H1 (cell line): ENCODE results near the gene ABHD4. TPM values are rescaled to one million over a fixed set of nuclear protein-coding genes. Genes with fewer than 3 reads are reported as not detected.

Experiments used
- CTCF ChIA-PET: fragments of 300-600 bp; sonication (Branson Sonifier 250); formaldehyde crosslinking; loops from one replicate; lab custom pipeline; 2021; ENCODE audit not compliant: partially characterized antibody; lab: Charles Lee
- POLR2A ChIA-PET: fragments of 300-600 bp; sonication (Branson Sonifier 250); formaldehyde crosslinking; loops from one replicate; lab custom pipeline; 2021; ENCODE audit warnings: inconsistent platforms; ENCODE audit not compliant: partially characterized antibody; lab: Charles Lee
- DNase-seq, 2 experiments: peaks; one replicate each; pipeline versions ENCODE4 v3.0.0 to v3.0.0-alpha.2; 2010 to 2022; ENCODE audit warnings: low spot score in 2 of 2, low read depth in 1 of 2, mixed read lengths in 1 of 2
- FAIRE-seq: peaks from 2 replicates; lab custom pipeline; 2011; peaks lifted over from hg19 to GRCh38; lab: Jason Lieb, UNC
- H2AFZ ChIP-seq: 2 replicates; pipeline ENCODE4 v1.8.1; 2012; ENCODE audit warnings: low read length, inconsistent platforms
- H2AK5ac ChIP-seq: 2 replicates; pipeline ENCODE4 v1.6.1; 2013; ENCODE audit warnings: low read depth, low read length
- H2BK120ac ChIP-seq: replicated peaks from 2 replicates; pipeline ENCODE3; 2013; ENCODE audit warnings: low read depth, low read length, inconsistent platforms
- H2BK12ac ChIP-seq: 2 replicates; pipeline ENCODE4 v1.6.1; 2013; ENCODE audit warnings: low read depth, low read length
- H2BK15ac ChIP-seq: 2 replicates; pipeline ENCODE4 v1.6.1; 2013; ENCODE audit warnings: low read length
- H2BK20ac ChIP-seq: 2 replicates; pipeline ENCODE4 v1.6.1; 2013; ENCODE audit warnings: low read length
- H2BK5ac ChIP-seq: 2 replicates; pipeline ENCODE4 v1.6.1; 2013; ENCODE audit warnings: low read depth, low read length
- H3K14ac ChIP-seq: 2 replicates; pipeline ENCODE4 v1.6.1; 2013; ENCODE audit warnings: inconsistent platforms; ENCODE audit not compliant: insufficient read length
- H3K18ac ChIP-seq: 2 replicates; pipeline ENCODE4 v1.6.1; 2013; ENCODE audit warnings: low read length; ENCODE audit errors: extremely low read depth
- H3K23ac ChIP-seq: 2 replicates; pipeline ENCODE4 v1.6.1; 2013; ENCODE audit warnings: inconsistent platforms; ENCODE audit not compliant: insufficient read length
- H3K23me2 ChIP-seq: 2 replicates; pipeline ENCODE4 v1.6.1; 2013; ENCODE audit warnings: low read depth, low read length
- H3K27ac ChIP-seq: 2 replicates; pipeline ENCODE4 v1.6.1; 2011; ENCODE audit warnings: low read depth, low read length, inconsistent platforms
- H3K27me3 ChIP-seq, 4 experiments: replicated peaks in 1 of 4; 1 replicate in 1 of 4; 2 replicates in 3 of 4; pipeline versions ENCODE4 v1.6.1 to v1.8.1; 2011 to 2013; ENCODE audit warnings: low read length in 3 of 4, mild to moderate bottlenecking in 3 of 4, inconsistent platforms in 2 of 4, mixed read lengths in 2 of 4, moderate library complexity in 1 of 4; ENCODE audit not compliant: control insufficient read depth in 3 of 4, insufficient read depth in 3 of 4; ENCODE audit errors: extremely low read depth in 1 of 4
- H3K36me3 ChIP-seq, 4 experiments: 2 replicates each; pipeline versions ENCODE4 v1.6.1 to v1.8.1; 2011 to 2013; ENCODE audit warnings: mild to moderate bottlenecking in 4 of 4, low read length in 3 of 4, moderate library complexity in 2 of 4, control low read depth in 1 of 4, inconsistent platforms in 1 of 4; ENCODE audit not compliant: insufficient read depth in 4 of 4, control insufficient read depth in 2 of 4
- H3K4ac ChIP-seq: replicated peaks from 2 replicates; pipeline ENCODE3; 2013; ENCODE audit warnings: low read length, low read depth, mixed read lengths, inconsistent platforms; ENCODE audit not compliant: insufficient read length
- H3K4me1 ChIP-seq, 4 experiments: replicated peaks in 1 of 4; 1 replicate in 1 of 4; 2 replicates in 3 of 4; pipeline versions ENCODE4 v1.6.1 to v1.8.1; 2011 to 2013; ENCODE audit warnings: low read length in 3 of 4, inconsistent platforms in 2 of 4, mixed read lengths in 1 of 4; ENCODE audit not compliant: insufficient read depth in 4 of 4, control insufficient read depth in 3 of 4
- H3K4me2 ChIP-seq, 2 experiments: 2 replicates each; pipeline versions ENCODE4 v1.6.1 to v1.8.1; 2011 to 2013; ENCODE audit warnings: low read depth in 2 of 2, low read length in 2 of 2, control low read depth in 1 of 2, inconsistent platforms in 1 of 2, mild to moderate bottlenecking in 1 of 2; ENCODE audit not compliant: insufficient read depth in 1 of 2
- H3K4me3 ChIP-seq, 4 experiments: fragments of 200-600, 300-600 bp in 1 of 4; sonication (generic), shearing (Covaris generic), sonication (Bioruptor Twin) in 1 of 4; 2 replicates each; pipeline versions ENCODE4 v1.5.1 to v1.8.1; 2011 to 2016; ENCODE audit warnings: low read length in 4 of 4, low read depth in 3 of 4, control low read depth in 2 of 4, inconsistent platforms in 2 of 4, mild to moderate bottlenecking in 2 of 4, mixed read lengths in 1 of 4, moderate library complexity in 1 of 4; ENCODE audit not compliant: insufficient read depth in 2 of 4; ENCODE audit errors: extremely low read depth in 1 of 4
- H3K56ac ChIP-seq: replicated peaks from 2 replicates; pipeline ENCODE3; 2013; ENCODE audit warnings: low read depth, mild to moderate bottlenecking, mixed read lengths, low read length, inconsistent platforms; ENCODE audit not compliant: insufficient read length
- H3K79me1 ChIP-seq: 2 replicates; pipeline ENCODE4 v1.6.1; 2013; ENCODE audit warnings: low read depth, low read length, control low read depth
- H3K79me2 ChIP-seq, 2 experiments: 2 replicates each; pipeline versions ENCODE4 v1.6.1 to v1.8.1; 2012 to 2013; ENCODE audit warnings: low read length in 2 of 2, mild to moderate bottlenecking in 2 of 2, inconsistent platforms in 1 of 2; ENCODE audit not compliant: insufficient read depth in 2 of 2, control insufficient read depth in 1 of 2
- H3K9ac ChIP-seq, 4 experiments: replicated peaks in 1 of 4; 1 replicate in 1 of 4; 2 replicates in 3 of 4; pipeline versions ENCODE4 v1.6.1 to v1.8.1; 2011 to 2013; ENCODE audit warnings: low read depth in 3 of 4, low read length in 3 of 4, control low read depth in 2 of 4, mild to moderate bottlenecking in 2 of 4, moderate library complexity in 2 of 4, inconsistent platforms in 1 of 4; ENCODE audit errors: extremely low read depth in 1 of 4
- H3K9me3 ChIP-seq, 2 experiments: 2 replicates each; pipeline versions ENCODE4 v1.6.1 to v1.8.1; 2012 to 2013; ENCODE audit warnings: mild to moderate bottlenecking in 2 of 2, moderate library complexity in 2 of 2, control low read depth in 1 of 2, inconsistent platforms in 1 of 2, low read depth in 1 of 2, low read length in 1 of 2, mixed read lengths in 1 of 2; ENCODE audit not compliant: insufficient read depth in 2 of 2
- H4K20me1 ChIP-seq, 2 experiments: replicated peaks in 1 of 2; 2 replicates each; pipeline versions ENCODE3 to v1.8.1; 2011 to 2013; ENCODE audit warnings: inconsistent platforms in 2 of 2, low read length in 2 of 2, mild to moderate bottlenecking in 1 of 2; ENCODE audit not compliant: insufficient read depth in 2 of 2, control insufficient read depth in 1 of 2
- H4K5ac ChIP-seq: 2 replicates; pipeline ENCODE4 v1.6.1; 2013; ENCODE audit warnings: low read length, low read depth, mixed read lengths, inconsistent platforms; ENCODE audit not compliant: insufficient read length
- H4K8ac ChIP-seq: 2 replicates; pipeline ENCODE4 v1.8.0; 2013; ENCODE audit warnings: mild to moderate bottlenecking, moderate library complexity, low read length, inconsistent platforms; ENCODE audit not compliant: insufficient read depth; ENCODE audit errors: extremely low read depth
- H4K91ac ChIP-seq: replicated peaks from 2 replicates; pipeline ENCODE3; 2013; ENCODE audit warnings: low read length, mixed read lengths, inconsistent platforms; ENCODE audit not compliant: insufficient read length
- EP300 ChIP-seq, 2 experiments: IDR thresholded peaks; 1 replicate in 1 of 2; 2 replicates in 1 of 2; pipeline ENCODE4 v1.6.1; 2011 to 2012; ENCODE audit warnings: low read depth in 2 of 2, low read length in 2 of 2, mild to moderate bottlenecking in 2 of 2, borderline replicate concordance in 1 of 2, inconsistent platforms in 1 of 2, moderate library complexity in 1 of 2
- RAD21 ChIP-seq, 2 experiments: IDR thresholded peaks in 1 of 2; conservative IDR thresholded peaks in 1 of 2; 2 replicates each; pipeline ENCODE4 v1.6.1; 2011; ENCODE audit warnings: low read depth in 2 of 2, low read length in 2 of 2, improper control_type of control experiment in 1 of 2, inconsistent platforms in 1 of 2, mild to moderate bottlenecking in 1 of 2, moderate library complexity in 1 of 2
- WGBS, 2 experiments: shearing (Covaris generic) in 1 of 2; methylation state at CpG; one replicate each; pipeline versions ENCODE4 v1.1.6 to v1.1.7; 2013 to 2015; ENCODE audit warnings: low lambda C conversion rate in 2 of 2, mixed read lengths in 2 of 2, inconsistent platforms in 1 of 2, low coverage in 1 of 2, missing lambda C conversion rate in 1 of 2; ENCODE audit not compliant: insufficient replicate concordance in 2 of 2, insufficient coverage in 1 of 2, insufficient read length in 1 of 2; ENCODE audit errors: extremely low coverage in 1 of 2, missing lambda C conversion rate in 1 of 2; 5-methylcytosine and 5-hydroxymethylcytosine counted together
- polyA plus RNA-seq, 7 experiments: library from polyadenylated mRNA; depleted of rRNA in 3 of 7; stranded (reverse) in 5 of 7; unstranded in 2 of 7; fragments of >200 nt in 5 of 7; fragments of 200-250 nt in 2 of 7; gene quantifications; 1 replicate in 5 of 7; 2 replicates in 1 of 7; 4 replicates in 1 of 7; pipeline versions ENCODE4 v1.2.1 to v1.2.3, GENCODE V29; 2011 to 2013; ENCODE audit warnings: missing spikeins in 2 of 7, mixed read lengths in 2 of 7
- total RNA-seq: library from RNA; stranded (reverse); fragmentation: NEBNext Ultra II Directional; extraction: Animal tissue kit (Norgen Biotek cat#: 25700); gene quantifications from 2 replicates; pipeline ENCODE4 v1.2.1, GENCODE V29; 2021

ABHD4 gene
- total and polyA plus RNA-seq, 2 of the 8 experiments (the other 6 are each of a cell fraction or from before 2014, with no cell fraction given), result 32.4 to 42.9 TPM

GRCh38 chr14:22593189-22593588 lies 4.9 kb upstream of the ABHD4 start:
- 69% methylated on average over 3 of the region's 3 CpGs; no CpG with 5 or more reads in 1 of the 2 experiments for WGBS, 2 experiments
- no peak for DNase-seq

More at GRCh38 chr14:22593189-22593588, 4.9 kb upstream of the ABHD4 start:
- Histone ChIP-seq H3K36me3 (no peaks in the 10 kb centered on the region), H4K91ac (no peak overlapping the region), H3K4ac (no peak overlapping the region), H3K9me3 (no peaks in the 10 kb centered on the region), H3K27ac (no peak overlapping the region), H2BK20ac (no peak overlapping the region), H3K79me1 (no peaks in the 10 kb centered on the region), H3K9ac (no peak overlapping the region), H4K20me1 (no peaks in the 10 kb centered on the region), H2BK15ac (no peak overlapping the region), H4K8ac (0 out of 2 replicates have a peak overlapping the region, but pooled peaks have one; percentile 20), H3K18ac (no peak overlapping the region), H3K79me2 (peaks cover 0 to 8% of the 10 kb centered on the region in 2 experiments; a peak in 3 of 4 replicates), H4K5ac (no peak overlapping the region), H3K27me3 (no peaks in the 10 kb centered on the region), H3K14ac (no peak overlapping the region), H3K4me1 (peaks cover 2 to 6% (median 3%) of the 10 kb centered on the region in 4 experiments; a peak in 4 of 7 replicates), H2BK5ac (no peak overlapping the region), H3K23me2 (peaks cover 10% of the 10 kb centered on the region), H3K4me2 (no peak overlapping the region), H3K23ac (no peak overlapping the region), H2AK5ac (no peak overlapping the region), H2BK120ac (no peak overlapping the region), H3K4me3 (no peak overlapping the region; a peak in 1 of 8 replicates), H2AFZ (no peak overlapping the region), H3K56ac (no peak overlapping the region), H2BK12ac (no peak overlapping the region)
- POLR2A ChIA-PET, result interaction anchor here (1.3 to 1.5 kb wide), 2 partner anchors 20 to 34 kb away, joined by 3 read pairs; no protein-coding TSS in a partner anchor
- TF ChIP-seq RAD21 (IDR thresholded peaks at IDR 0.05 in 1 of 2, conservative IDR thresholded peaks at IDR 0.05 in 1 of 2; ENCODE audit: low read depth in 2 of 2, low read length in 2 of 2) (no peak), EP300 (IDR thresholded peaks at IDR 0.05; ENCODE audit: borderline replicate concordance in 1 of 2, low read depth in 2 of 2, low read length in 2 of 2) (no peak)
- CTCF ChIA-PET, result interaction anchor here (0.6 to 2.9 kb wide), 7 partner anchors 9 to 285 kb away, joined by 3 to 14 read pairs (median 4); no protein-coding TSS in a partner anchor
- FAIRE-seq, result no peak
